Measurements from ENCODE around the gene PEMT.

Gene PEMT

DNA sequence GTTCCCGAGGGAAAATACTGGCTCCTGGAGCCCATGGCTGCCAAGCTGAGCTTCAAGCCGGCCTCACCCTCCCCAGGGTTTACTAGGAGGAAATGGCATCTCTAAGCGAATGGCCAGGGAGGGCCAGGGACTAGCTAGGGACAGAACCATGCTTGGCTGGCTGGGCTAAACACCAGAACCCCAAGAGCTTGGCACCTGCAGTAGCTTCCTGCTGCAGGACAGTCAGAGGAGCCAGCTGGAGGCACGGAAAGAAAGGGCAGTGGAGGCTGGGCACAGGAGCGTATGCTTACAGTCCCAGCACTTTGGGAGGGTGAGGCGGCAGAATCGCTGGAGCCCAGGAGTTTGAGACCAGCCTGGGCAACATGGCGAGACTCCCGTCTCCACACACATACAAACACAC is 33.7 kb downstream of the PEMT start:
- TF ChIP-seq, protein P1, sequence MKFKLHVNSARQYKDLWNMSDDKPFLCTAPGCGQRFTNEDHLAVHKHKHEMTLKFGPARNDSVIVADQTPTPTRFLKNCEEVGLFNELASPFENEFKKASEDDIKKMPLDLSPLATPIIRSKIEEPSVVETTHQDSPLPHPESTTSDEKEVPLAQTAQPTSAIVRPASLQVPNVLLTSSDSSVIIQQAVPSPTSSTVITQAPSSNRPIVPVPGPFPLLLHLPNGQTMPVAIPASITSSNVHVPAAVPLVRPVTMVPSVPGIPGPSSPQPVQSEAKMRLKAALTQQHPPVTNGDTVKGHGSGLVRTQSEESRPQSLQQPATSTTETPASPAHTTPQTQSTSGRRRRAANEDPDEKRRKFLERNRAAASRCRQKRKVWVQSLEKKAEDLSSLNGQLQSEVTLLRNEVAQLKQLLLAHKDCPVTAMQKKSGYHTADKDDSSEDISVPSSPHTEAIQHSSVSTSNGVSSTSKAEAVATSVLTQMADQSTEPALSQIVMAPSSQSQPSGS (tag by site-specific recombination; IDR thresholded peaks at IDR 0.05; ENCODE audit: low read depth): no peak
- TF ChIP-seq ZFP69B (tag by site-specific recombination; IDR thresholded peaks at IDR 0.05) (no peak), ZNF2 (tag by site-specific recombination; IDR thresholded peaks at IDR 0.05) (no peak), OSR2 (tag by site-specific recombination; IDR thresholded peaks at IDR 0.05) (no peak), ZNF121 (tag by site-specific recombination; IDR thresholded peaks at IDR 0.05) (no peak), ZNF23 (tag by site-specific recombination; IDR thresholded peaks at IDR 0.05; ENCODE audit: borderline replicate concordance) (no peak), ZNF626 (tag by site-specific recombination; IDR thresholded peaks at IDR 0.05) (no peak), ZFHX2 (tag by site-specific recombination; conservative IDR thresholded peaks at IDR 0.05) (no peak), ZNF600 (tag by site-specific recombination; IDR thresholded peaks at IDR 0.05) (no peak), YY1 (tag by site-specific recombination; IDR thresholded peaks at IDR 0.05) (no peak), MYNN (tag by site-specific recombination; IDR thresholded peaks at IDR 0.05; ENCODE audit: borderline replicate concordance) (no peak)
- TF ChIP-seq, protein P2, sequence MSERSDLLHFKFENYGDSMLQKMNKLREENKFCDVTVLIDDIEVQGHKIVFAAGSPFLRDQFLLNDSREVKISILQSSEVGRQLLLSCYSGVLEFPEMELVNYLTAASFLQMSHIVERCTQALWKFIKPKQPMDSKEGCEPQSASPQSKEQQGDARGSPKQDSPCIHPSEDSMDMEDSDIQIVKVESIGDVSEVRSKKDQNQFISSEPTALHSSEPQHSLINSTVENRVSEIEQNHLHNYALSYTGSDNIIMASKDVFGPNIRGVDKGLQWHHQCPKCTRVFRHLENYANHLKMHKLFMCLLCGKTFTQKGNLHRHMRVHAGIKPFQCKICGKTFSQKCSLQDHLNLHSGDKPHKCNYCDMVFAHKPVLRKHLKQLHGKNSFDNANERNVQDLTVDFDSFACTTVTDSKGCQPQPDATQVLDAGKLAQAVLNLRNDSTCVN (tag by site-specific recombination; optimal IDR thresholded peaks at IDR 0.05): no peak
- TF ChIP-seq, protein P3, sequence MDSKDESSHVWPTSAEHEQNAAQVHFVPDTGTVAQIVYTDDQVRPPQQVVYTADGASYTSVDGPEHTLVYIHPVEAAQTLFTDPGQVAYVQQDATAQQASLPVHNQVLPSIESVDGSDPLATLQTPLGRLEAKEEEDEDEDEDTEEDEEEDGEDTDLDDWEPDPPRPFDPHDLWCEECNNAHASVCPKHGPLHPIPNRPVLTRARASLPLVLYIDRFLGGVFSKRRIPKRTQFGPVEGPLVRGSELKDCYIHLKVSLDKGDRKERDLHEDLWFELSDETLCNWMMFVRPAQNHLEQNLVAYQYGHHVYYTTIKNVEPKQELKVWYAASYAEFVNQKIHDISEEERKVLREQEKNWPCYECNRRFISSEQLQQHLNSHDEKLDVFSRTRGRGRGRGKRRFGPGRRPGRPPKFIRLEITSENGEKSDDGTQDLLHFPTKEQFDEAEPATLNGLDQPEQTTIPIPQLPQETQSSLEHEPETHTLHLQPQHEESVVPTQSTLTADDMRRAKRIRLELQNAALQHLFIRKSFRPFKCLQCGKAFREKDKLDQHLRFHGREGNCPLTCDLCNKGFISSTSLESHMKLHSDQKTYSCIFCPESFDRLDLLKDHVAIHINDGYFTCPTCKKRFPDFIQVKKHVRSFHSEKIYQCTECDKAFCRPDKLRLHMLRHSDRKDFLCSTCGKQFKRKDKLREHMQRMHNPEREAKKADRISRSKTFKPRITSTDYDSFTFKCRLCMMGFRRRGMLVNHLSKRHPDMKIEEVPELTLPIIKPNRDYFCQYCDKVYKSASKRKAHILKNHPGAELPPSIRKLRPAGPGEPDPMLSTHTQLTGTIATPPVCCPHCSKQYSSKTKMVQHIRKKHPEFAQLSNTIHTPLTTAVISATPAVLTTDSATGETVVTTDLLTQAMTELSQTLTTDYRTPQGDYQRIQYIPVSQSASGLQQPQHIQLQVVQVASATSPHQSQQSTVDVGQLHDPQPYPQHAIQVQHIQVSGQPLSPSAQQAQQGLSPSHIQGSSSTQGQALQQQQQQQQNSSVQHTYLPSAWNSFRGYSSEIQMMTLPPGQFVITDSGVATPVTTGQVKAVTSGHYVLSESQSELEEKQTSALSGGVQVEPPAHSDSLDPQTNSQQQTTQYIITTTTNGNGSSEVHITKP (tag by site-specific recombination; IDR thresholded peaks at IDR 0.05): no peak
- TF ChIP-seq, protein P4, sequence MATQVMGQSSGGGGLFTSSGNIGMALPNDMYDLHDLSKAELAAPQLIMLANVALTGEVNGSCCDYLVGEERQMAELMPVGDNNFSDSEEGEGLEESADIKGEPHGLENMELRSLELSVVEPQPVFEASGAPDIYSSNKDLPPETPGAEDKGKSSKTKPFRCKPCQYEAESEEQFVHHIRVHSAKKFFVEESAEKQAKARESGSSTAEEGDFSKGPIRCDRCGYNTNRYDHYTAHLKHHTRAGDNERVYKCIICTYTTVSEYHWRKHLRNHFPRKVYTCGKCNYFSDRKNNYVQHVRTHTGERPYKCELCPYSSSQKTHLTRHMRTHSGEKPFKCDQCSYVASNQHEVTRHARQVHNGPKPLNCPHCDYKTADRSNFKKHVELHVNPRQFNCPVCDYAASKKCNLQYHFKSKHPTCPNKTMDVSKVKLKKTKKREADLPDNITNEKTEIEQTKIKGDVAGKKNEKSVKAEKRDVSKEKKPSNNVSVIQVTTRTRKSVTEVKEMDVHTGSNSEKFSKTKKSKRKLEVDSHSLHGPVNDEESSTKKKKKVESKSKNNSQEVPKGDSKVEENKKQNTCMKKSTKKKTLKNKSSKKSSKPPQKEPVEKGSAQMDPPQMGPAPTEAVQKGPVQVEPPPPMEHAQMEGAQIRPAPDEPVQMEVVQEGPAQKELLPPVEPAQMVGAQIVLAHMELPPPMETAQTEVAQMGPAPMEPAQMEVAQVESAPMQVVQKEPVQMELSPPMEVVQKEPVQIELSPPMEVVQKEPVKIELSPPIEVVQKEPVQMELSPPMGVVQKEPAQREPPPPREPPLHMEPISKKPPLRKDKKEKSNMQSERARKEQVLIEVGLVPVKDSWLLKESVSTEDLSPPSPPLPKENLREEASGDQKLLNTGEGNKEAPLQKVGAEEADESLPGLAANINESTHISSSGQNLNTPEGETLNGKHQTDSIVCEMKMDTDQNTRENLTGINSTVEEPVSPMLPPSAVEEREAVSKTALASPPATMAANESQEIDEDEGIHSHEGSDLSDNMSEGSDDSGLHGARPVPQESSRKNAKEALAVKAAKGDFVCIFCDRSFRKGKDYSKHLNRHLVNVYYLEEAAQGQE (tag by site-specific recombination; IDR thresholded peaks at IDR 0.05): no peak
- H3K27ac ChIP-seq (ENCODE audit: extremely low read depth, low read depth, low read length): no peak overlapping the region
- no peaks in the 10 kb centered on the region for H3K36me3 ChIP-seq (ENCODE audit: control insufficient read depth in 2 of 2, insufficient read depth in 1 of 2, low read length in 2 of 2)
- H3K4me1 ChIP-seq (ENCODE audit: control insufficient read depth, insufficient read depth, low read length): no peaks in the 10 kb centered on the region
- ChIA-PET CTCF (interaction anchor here (0.7 kb wide), 1 partner anchor 49 kb away, joined by 3 read pairs; no protein-coding TSS in a partner anchor), POLR2A (no interaction called here)
- no peaks in the 10 kb centered on the region for H3K9me3 ChIP-seq (ENCODE audit: control insufficient read depth, insufficient read depth, low read depth, low read length)
- H3K4me3 ChIP-seq (ENCODE audit: low read depth, low read length): no peak overlapping the region

DNA sequence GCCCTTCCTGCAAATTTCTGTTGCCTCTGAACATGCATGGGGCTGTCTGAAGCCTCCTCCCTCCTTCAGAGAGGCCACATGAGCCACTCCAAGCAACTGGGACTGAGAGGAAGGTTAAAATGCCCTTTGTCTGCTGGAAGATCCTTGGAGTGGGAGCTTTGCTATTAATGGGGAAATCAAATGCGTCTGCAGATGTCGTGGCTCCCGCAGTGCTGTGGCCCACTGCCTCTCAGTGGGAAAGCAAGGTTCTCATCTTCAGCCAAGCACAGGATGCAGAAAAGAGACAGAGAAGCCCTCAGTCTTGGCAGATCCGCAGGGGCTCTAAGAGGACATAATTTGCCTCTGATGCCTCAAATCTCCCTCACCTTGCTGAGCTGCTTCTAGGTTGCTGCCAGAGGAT is 34.8 kb downstream of the PEMT start:
- TF ChIP-seq ZNF610 (tag by site-specific recombination; IDR thresholded peaks at IDR 0.05; ENCODE audit: borderline replicate concordance) (no peak), ZNF140 (tag by site-specific recombination; IDR thresholded peaks at IDR 0.05) (no peak), ZNF394 (tag by site-specific recombination; IDR thresholded peaks at IDR 0.05; ENCODE audit: borderline replicate concordance) (no peak), ZNF521 (tag by site-specific recombination; IDR thresholded peaks at IDR 0.05) (no peak), ZNF76 (tag by site-specific recombination; IDR thresholded peaks at IDR 0.05; ENCODE audit: borderline replicate concordance, low read depth) (no peak), ZNF555 (tag by site-specific recombination; conservative IDR thresholded peaks at IDR 0.05) (no peak)
- TF ChIP-seq, protein P5, sequence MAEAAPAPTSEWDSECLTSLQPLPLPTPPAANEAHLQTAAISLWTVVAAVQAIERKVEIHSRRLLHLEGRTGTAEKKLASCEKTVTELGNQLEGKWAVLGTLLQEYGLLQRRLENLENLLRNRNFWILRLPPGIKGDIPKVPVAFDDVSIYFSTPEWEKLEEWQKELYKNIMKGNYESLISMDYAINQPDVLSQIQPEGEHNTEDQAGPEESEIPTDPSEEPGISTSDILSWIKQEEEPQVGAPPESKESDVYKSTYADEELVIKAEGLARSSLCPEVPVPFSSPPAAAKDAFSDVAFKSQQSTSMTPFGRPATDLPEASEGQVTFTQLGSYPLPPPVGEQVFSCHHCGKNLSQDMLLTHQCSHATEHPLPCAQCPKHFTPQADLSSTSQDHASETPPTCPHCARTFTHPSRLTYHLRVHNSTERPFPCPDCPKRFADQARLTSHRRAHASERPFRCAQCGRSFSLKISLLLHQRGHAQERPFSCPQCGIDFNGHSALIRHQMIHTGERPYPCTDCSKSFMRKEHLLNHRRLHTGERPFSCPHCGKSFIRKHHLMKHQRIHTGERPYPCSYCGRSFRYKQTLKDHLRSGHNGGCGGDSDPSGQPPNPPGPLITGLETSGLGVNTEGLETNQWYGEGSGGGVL (tag by site-specific recombination; IDR thresholded peaks at IDR 0.05): no peak
- TF ChIP-seq, protein P6, sequence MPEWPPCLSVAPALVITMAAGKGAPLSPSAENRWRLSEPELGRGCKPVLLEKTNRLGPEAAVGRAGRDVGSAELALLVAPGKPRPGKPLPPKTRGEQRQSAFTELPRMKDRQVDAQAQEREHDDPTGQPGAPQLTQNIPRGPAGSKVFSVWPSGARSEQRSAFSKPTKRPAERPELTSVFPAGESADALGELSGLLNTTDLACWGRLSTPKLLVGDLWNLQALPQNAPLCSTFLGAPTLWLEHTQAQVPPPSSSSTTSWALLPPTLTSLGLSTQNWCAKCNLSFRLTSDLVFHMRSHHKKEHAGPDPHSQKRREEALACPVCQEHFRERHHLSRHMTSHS (tag by site-specific recombination; IDR thresholded peaks at IDR 0.05): no peak
- H3K4me3 ChIP-seq (ENCODE audit: low read depth, low read length): no peak overlapping the region
- no peak overlapping the region for H3K27ac ChIP-seq (ENCODE audit: extremely low read depth, low read depth, low read length)
- H3K4me1 ChIP-seq (ENCODE audit: control insufficient read depth, insufficient read depth, low read length): no peaks in the 10 kb centered on the region
- H3K9me3 ChIP-seq (ENCODE audit: control insufficient read depth, insufficient read depth, low read depth, low read length): no peaks in the 10 kb centered on the region
- H3K36me3 ChIP-seq (ENCODE audit: control insufficient read depth in 2 of 2, insufficient read depth in 1 of 2, low read length in 2 of 2): no peaks in the 10 kb centered on the region
- POLR2A ChIA-PET: no interaction called here
- CTCF ChIA-PET: no interaction called here

All from HEK293 (cell line).